K562 (cell line): ENCODE data around the gene ELK4. TPM values are rescaled to one million over a fixed set of nuclear protein-coding genes. Genes with fewer than 3 reads are reported as not detected.

ENCODE experiments used
- ATAC-seq: fragments of 200-7000 bp; cut with Tn5 transposase; 3 replicates; pipeline ENCODE4 v1.9.1; 2020; ENCODE audit warnings: moderate library complexity
- BruUV-seq: library from RNA; stranded (reverse); fragments of 400-500 nt; replicated peaks from 2 replicates; lab custom pipeline; 2021; lab: Mats Ljungman, UMichigan
- CTCF ChIA-PET: fragments of 300-600 bp; formaldehyde crosslinking; extraction: SDS; loops from one replicate; lab custom pipeline; 2021; ENCODE audit warnings: low intra/inter-chr PET ratio; lab: Yijun Ruan, JAX
- POLR2A ChIA-PET: fragments of 300-600, 350-650 bp; sonication (Branson Sonifier 250); formaldehyde crosslinking; extraction: SDS; loops from one replicate; lab custom pipeline; 2021; ENCODE audit warnings: antibody characterized with exemption, inconsistent platforms; lab: Yijun Ruan, JAX
- DNase-seq, 4 experiments: peaks; one replicate each; pipeline versions ENCODE4 v3.0.0 to v3.0.0-alpha.2; 2011 to 2018; ENCODE audit warnings: low spot score in 3 of 4, mixed read lengths in 3 of 4; ENCODE audit errors: extremely low read depth in 1 of 4
- FAIRE-seq: peaks from 2 replicates; lab custom pipeline; 2011; peaks lifted over from hg19 to GRCh38; lab: Jason Lieb, UNC
- H2AFZ ChIP-seq: 2 replicates; pipeline ENCODE4 v1.6.0; 2011; ENCODE audit warnings: low read depth, low read length, control low read depth, inconsistent platforms
- H3K27ac ChIP-seq: fragments of 200-600 bp; 3 replicates; pipeline ENCODE4 v1.8.0; 2011; ENCODE audit warnings: low read depth, mild to moderate bottlenecking, control low read depth, inconsistent platforms, low read length, moderate library complexity, mixed read lengths; ENCODE audit errors: extremely low read depth
- H3K27me3 ChIP-seq, 2 experiments: fragments of 300-600 bp in 1 of 2; 2 replicates in 1 of 2; 3 replicates in 1 of 2; pipeline versions ENCODE4 v1.6.0 to v1.8.0; 2011; ENCODE audit warnings: inconsistent platforms in 2 of 2, low read length in 2 of 2, mild to moderate bottlenecking in 1 of 2, mixed read lengths in 1 of 2, moderate library complexity in 1 of 2; ENCODE audit not compliant: control insufficient read depth in 2 of 2, insufficient read depth in 2 of 2
- H3K36me3 ChIP-seq: fragments of 300-600 bp; 3 replicates; pipeline ENCODE4 v1.8.0; 2011; ENCODE audit warnings: mild to moderate bottlenecking, low read length, inconsistent platforms; ENCODE audit not compliant: control insufficient read depth, insufficient read depth
- H3K4me1 ChIP-seq, 2 experiments: fragments of 200-600 bp in 1 of 2; replicated peaks in 1 of 2; 2 replicates in 1 of 2; 3 replicates in 1 of 2; pipeline versions ENCODE4 v1.5.1 to v1.8.0; 2011; ENCODE audit warnings: inconsistent platforms in 2 of 2, low read length in 2 of 2, mild to moderate bottlenecking in 1 of 2, mixed read lengths in 1 of 2, moderate library complexity in 1 of 2; ENCODE audit not compliant: control insufficient read depth in 2 of 2, insufficient read depth in 2 of 2
- H3K4me2 ChIP-seq: 2 replicates; pipeline ENCODE4 v1.6.1; 2011; ENCODE audit warnings: low read length, control low read depth, inconsistent platforms, mixed read lengths; ENCODE audit not compliant: insufficient read depth
- H3K4me3 ChIP-seq: fragments of 200-600 bp; sonication (generic), shearing (Covaris generic); 2 replicates; pipeline ENCODE4 v1.5.1; 2016; ENCODE audit warnings: control low read depth, inconsistent platforms
- H3K79me2 ChIP-seq: fragments of 200-600 bp; 3 replicates; pipeline ENCODE4 v1.8.0; 2011; ENCODE audit warnings: low read length, inconsistent platforms; ENCODE audit not compliant: control insufficient read depth, insufficient read depth
- H3K9ac ChIP-seq, 2 experiments: 2 replicates each; pipeline versions ENCODE4 v1.6.0 to v1.6.1; 2011; ENCODE audit warnings: low read depth in 2 of 2, low read length in 2 of 2, control low read depth in 1 of 2, inconsistent platforms in 1 of 2, mild to moderate bottlenecking in 1 of 2, mixed read lengths in 1 of 2; ENCODE audit not compliant: insufficient read depth in 1 of 2
- H3K9me1 ChIP-seq: one replicate; pipeline ENCODE4 v1.6.0; 2011; ENCODE audit warnings: inconsistent platforms, mild to moderate bottlenecking, low read length, moderate library complexity; ENCODE audit not compliant: control insufficient read depth, insufficient read depth
- H3K9me3 ChIP-seq: replicated peaks from 2 replicates; pipeline ENCODE4 v1.5.1; 2011; ENCODE audit warnings: low read depth, low read length, inconsistent platforms; ENCODE audit not compliant: control insufficient read depth, insufficient read depth
- H4K20me1 ChIP-seq: replicated peaks from 2 replicates; pipeline ENCODE4 v1.6.1; 2011; ENCODE audit warnings: low read length, inconsistent platforms, mixed read lengths; ENCODE audit not compliant: control insufficient read depth, insufficient read depth
- GABPB1 ChIP-seq: sonication (generic); formaldehyde crosslinking; IDR thresholded peaks from 2 replicates; pipeline ENCODE4 v1.8.0; 2022; ENCODE audit warnings: mild to moderate bottlenecking, missing genetic modification reagents
- PURB ChIP-seq: sonication (generic); formaldehyde crosslinking; IDR thresholded peaks from 2 replicates; pipeline ENCODE4 v1.9.0; 2021; ENCODE audit warnings: low read depth, mild to moderate bottlenecking, missing genetic modification reagents
- SMARCB1 ChIP-seq: IDR thresholded peaks from 2 replicates; pipeline ENCODE4 v1.6.1; 2011; ENCODE audit warnings: improper control_type of control experiment, low read depth; ENCODE audit not compliant: insufficient read length
- ZNF133 ChIP-seq: fragments of 250-450 bp; sonication (Bioruptor Pico); IDR thresholded peaks from 2 replicates; pipeline ENCODE4 v1.4.0; 2020; ENCODE audit warnings: mild to moderate bottlenecking
- WGBS: fragments of 100-300 bp; shearing (Covaris generic); methylation state at CpG from one replicate; pipeline ENCODE4 v1.1.6; 2016; ENCODE audit warnings: low coverage, mixed read lengths; ENCODE audit not compliant: insufficient coverage; ENCODE audit errors: missing lambda C conversion rate; 5-methylcytosine and 5-hydroxymethylcytosine counted together
- in situ Hi-C: fragments of 300-500 bp; cut with MboI; formaldehyde crosslinking; loops from 4 replicates; pipeline ENCODE4 v1.15.0; 2018; ENCODE audit warnings: inconsistent platforms, mixed read lengths
- intact Hi-C: fragments of 100-400 bp; cut with micrococcal nuclease; formaldehyde crosslinking; loops from 2 replicates; pipeline ENCODE4 v1.14.2; 2022
- polyA plus RNA-seq, 8 experiments: library from polyadenylated mRNA; depleted of rRNA in 4 of 8; stranded (reverse) in 5 of 8; unstranded in 3 of 8; fragments of >200 nt; fragmentation: Nextera tagmentation in 2 of 8; fragmentation: Illumina TruSeq in 1 of 8; extraction: Ambion mirVana in 2 of 8; extraction: Trizol in 1 of 8; gene quantifications; 2 replicates each; pipeline versions ENCODE4 v1.2.1 to v1.2.3, GENCODE V29; 2011 to 2014; ENCODE audit warnings: inconsistent platforms in 1 of 8, missing spikeins in 1 of 8
- total RNA-seq, 7 experiments: library from RNA; depleted of rRNA in 6 of 7; stranded (reverse); fragments of >200 nt in 6 of 7; fragmentation: Illumina TruSeq in 2 of 7; extraction: Trizol in 2 of 7; gene quantifications; 2 replicates each; pipeline versions ENCODE4 v1.2.1 to v1.2.3, GENCODE V29; 2011 to 2021; ENCODE audit warnings: low replicate concordance in 1 of 7
- TF ChIP-seq, protein P1 (sequence below): fragments of 450-650 bp; formaldehyde crosslinking; IDR thresholded peaks from 2 replicates; pipeline ENCODE4 v1.4.0; 2020; ENCODE audit warnings: mild to moderate bottlenecking, moderate library complexity
- TF ChIP-seq, protein P2 (sequence below): fragments of 450-650 bp; IDR thresholded peaks from 2 replicates; pipeline ENCODE4 v1.6.1; 2014; ENCODE audit warnings: low read depth, mild to moderate bottlenecking, moderate library complexity, borderline replicate concordance
- TF ChIP-seq, protein P3 (sequence below): fragments of 450-650 bp; formaldehyde crosslinking; IDR thresholded peaks from 2 replicates; pipeline ENCODE4 v1.4.0; 2022; ENCODE audit warnings: missing genetic modification characterization
- TF ChIP-seq, protein P4 (sequence below): fragments of 250-450 bp; sonication (Bioruptor Pico); IDR thresholded peaks from 2 replicates; pipeline ENCODE4 v1.5.0; 2020; ENCODE audit warnings: mild to moderate bottlenecking, borderline replicate concordance

The ELK4 gene
- total and polyA plus RNA-seq, 9 of the 15 experiments (the other 6 are each of a cell fraction or from before 2014, with no cell fraction given), result 2.0 to 21.7 (median 9.2) TPM

DNA sequence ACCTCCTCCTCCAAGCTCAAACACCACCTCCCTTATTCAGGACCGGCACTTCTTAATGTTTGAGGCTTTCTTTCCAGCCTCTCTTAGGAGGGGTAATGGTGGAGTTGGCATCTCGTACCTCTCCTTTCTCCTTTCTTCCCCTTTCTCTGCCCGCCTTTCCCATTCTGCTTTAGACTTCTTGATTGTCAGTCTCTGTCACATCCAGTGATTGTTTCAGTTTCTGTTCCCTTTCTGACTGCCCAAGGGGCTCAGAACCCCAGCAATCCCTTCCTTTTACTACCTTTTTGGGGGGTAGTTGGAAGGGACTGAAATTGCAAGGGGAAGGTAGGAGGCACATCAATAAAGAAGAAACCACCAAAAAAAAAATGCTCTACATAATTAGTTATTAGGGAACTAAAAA, 5.6 kb downstream of the ELK4 start:
- H3K27me3 ChIP-seq, result no peaks in the 10 kb centered on the region
- TF ChIP-seq, protein P1, sequence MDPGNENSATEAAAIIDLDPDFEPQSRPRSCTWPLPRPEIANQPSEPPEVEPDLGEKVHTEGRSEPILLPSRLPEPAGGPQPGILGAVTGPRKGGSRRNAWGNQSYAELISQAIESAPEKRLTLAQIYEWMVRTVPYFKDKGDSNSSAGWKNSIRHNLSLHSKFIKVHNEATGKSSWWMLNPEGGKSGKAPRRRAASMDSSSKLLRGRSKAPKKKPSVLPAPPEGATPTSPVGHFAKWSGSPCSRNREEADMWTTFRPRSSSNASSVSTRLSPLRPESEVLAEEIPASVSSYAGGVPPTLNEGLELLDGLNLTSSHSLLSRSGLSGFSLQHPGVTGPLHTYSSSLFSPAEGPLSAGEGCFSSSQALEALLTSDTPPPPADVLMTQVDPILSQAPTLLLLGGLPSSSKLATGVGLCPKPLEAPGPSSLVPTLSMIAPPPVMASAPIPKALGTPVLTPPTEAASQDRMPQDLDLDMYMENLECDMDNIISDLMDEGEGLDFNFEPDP (CRISPR knock-in tag), result no peak
- TF ChIP-seq, protein P2, sequence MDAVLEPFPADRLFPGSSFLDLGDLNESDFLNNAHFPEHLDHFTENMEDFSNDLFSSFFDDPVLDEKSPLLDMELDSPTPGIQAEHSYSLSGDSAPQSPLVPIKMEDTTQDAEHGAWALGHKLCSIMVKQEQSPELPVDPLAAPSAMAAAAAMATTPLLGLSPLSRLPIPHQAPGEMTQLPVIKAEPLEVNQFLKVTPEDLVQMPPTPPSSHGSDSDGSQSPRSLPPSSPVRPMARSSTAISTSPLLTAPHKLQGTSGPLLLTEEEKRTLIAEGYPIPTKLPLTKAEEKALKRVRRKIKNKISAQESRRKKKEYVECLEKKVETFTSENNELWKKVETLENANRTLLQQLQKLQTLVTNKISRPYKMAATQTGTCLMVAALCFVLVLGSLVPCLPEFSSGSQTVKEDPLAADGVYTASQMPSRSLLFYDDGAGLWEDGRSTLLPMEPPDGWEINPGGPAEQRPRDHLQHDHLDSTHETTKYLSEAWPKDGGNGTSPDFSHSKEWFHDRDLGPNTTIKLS, result no peak
- TF ChIP-seq GABPB1 (CRISPR knock-in tag) (no peak), SMARCB1 (no peak), ZNF133 (CRISPR knock-in tag) (no peak), PURB (CRISPR knock-in tag) (no peak)
- TF ChIP-seq, protein P3, sequence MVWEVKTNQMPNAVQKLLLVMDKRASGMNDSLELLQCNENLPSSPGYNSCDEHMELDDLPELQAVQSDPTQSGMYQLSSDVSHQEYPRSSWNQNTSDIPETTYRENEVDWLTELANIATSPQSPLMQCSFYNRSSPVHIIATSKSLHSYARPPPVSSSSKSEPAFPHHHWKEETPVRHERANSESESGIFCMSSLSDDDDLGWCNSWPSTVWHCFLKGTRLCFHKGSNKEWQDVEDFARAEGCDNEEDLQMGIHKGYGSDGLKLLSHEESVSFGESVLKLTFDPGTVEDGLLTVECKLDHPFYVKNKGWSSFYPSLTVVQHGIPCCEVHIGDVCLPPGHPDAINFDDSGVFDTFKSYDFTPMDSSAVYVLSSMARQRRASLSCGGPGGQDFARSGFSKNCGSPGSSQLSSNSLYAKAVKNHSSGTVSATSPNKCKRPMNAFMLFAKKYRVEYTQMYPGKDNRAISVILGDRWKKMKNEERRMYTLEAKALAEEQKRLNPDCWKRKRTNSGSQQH, result no peak
- TF ChIP-seq, protein P4, sequence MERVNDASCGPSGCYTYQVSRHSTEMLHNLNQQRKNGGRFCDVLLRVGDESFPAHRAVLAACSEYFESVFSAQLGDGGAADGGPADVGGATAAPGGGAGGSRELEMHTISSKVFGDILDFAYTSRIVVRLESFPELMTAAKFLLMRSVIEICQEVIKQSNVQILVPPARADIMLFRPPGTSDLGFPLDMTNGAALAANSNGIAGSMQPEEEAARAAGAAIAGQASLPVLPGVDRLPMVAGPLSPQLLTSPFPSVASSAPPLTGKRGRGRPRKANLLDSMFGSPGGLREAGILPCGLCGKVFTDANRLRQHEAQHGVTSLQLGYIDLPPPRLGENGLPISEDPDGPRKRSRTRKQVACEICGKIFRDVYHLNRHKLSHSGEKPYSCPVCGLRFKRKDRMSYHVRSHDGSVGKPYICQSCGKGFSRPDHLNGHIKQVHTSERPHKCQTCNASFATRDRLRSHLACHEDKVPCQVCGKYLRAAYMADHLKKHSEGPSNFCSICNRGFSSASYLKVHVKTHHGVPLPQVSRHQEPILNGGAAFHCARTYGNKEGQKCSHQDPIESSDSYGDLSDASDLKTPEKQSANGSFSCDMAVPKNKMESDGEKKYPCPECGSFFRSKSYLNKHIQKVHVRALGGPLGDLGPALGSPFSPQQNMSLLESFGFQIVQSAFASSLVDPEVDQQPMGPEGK (CRISPR knock-in tag), result no peak
- no peak overlapping the region for H3K9ac ChIP-seq
- no peak overlapping the region for H3K4me3 ChIP-seq
- H4K20me1 ChIP-seq, result no peaks in the 10 kb centered on the region
- POLR2A ChIA-PET, result no interaction called here
- no peaks in the 10 kb centered on the region for H3K9me1 ChIP-seq
- CTCF ChIA-PET, result no interaction called here
- FAIRE-seq (no peak), DNase-seq (no peak), ATAC-seq (no peak)
- H3K4me1 ChIP-seq, result peaks cover 6 to 9% of the 10 kb centered on the region in 2 experiments; a peak in 4 of 5 replicates
- no peaks in the 10 kb centered on the region for H3K9me3 ChIP-seq
- H2AFZ ChIP-seq, result no peak overlapping the region
- intact Hi-C loops (no loop called here), in situ Hi-C loops (no loop called here)
- 90% methylated on average over 3 of the region's 3 CpGs for WGBS
- no TSS peak for BruUV-seq
- H3K27ac ChIP-seq, result no peak overlapping the region
- peaks cover 55% of the 10 kb centered on the region; the same call in 2 of the 3 replicates for H3K36me3 ChIP-seq
- H3K4me2 ChIP-seq, result no peak overlapping the region
- peaks cover 81% of the 10 kb centered on the region for H3K79me2 ChIP-seq
